Activated naive CD8-positive, alpha-beta T cell treated with anti-CD3 and anti-CD28 coated beads, Interleukin-2, amount 50 U/mL, for 16 hours (primary cell): ENCODE measurements around the gene CSTA.
"Not testable (repeated sequence)": the region's sequence is repeated elsewhere in the genome, so short reads cannot be mapped to it uniquely, and the experiment has no call there.

Experiments used
- DNase-seq: peaks from one replicate; pipeline ENCODE4 v3.0.0-alpha.2; 2020; ENCODE audit warnings: low read depth, low spot score

Gene CSTA

GRCh38 chr3:122322095-122323075, 2.7 kb upstream of the CSTA start:
- DNase-seq, result no peak

- DNase-seq, result no peak
Observed at GRCh38 chr3:122325769-122326168, 721 bp downstream of the CSTA start.

- no peak for DNase-seq
Observed at GRCh38 chr3:122331886-122332285, 6.8 kb downstream of the CSTA start.

GRCh38 chr3:122332551-122332950, 7.5 kb downstream of the CSTA start:
- DNase-seq, result no peak

GRCh38 chr3:122342803-122343202, 17.8 kb downstream of the CSTA start:
- no peak for DNase-seq

GRCh38 chr3:122343654-122344053, 18.6 kb downstream of the CSTA start:
- DNase-seq, result no peak

- DNase-seq, result no peak
Observed at GRCh38 chr3:122349171-122349570, 24.1 kb downstream of the CSTA start.

- no peak for DNase-seq
Observed at GRCh38 chr3:122350814-122351418, 25.9 kb downstream of the CSTA start.

- DNase-seq, result no peak
Observed at GRCh38 chr3:122351612-122352011, 26.6 kb downstream of the CSTA start.

GRCh38 chr3:122353215-122353614, 28.2 kb downstream of the CSTA start:
- DNase-seq, result no peak

- DNase-seq, result no peak
Observed at GRCh38 chr3:122353893-122354401, 28.9 kb downstream of the CSTA start.

GRCh38 chr3:122355612-122356011, 30.6 kb downstream of the CSTA start:
- DNase-seq, result no peak

- DNase-seq, result no peak
Observed at GRCh38 chr3:122356402-122356801, 31.4 kb downstream of the CSTA start.

- DNase-seq, result no peak
Observed at GRCh38 chr3:122357828-122358702, 33.0 kb downstream of the CSTA start.

- no peak for DNase-seq
Observed at GRCh38 chr3:122358703-122359032, 33.6 kb downstream of the CSTA start.

- DNase-seq, result no peak
Observed at GRCh38 chr3:122362026-122362425, 37.0 kb downstream of the CSTA start.

- DNase-seq, result no peak
Observed at GRCh38 chr3:122364490-122364889, 39.4 kb downstream of the CSTA start.

GRCh38 chr3:122365073-122365472, 40.0 kb downstream of the CSTA start:
- no peak for DNase-seq

GRCh38 chr3:122365582-122366378, 40.7 kb downstream of the CSTA start:
- not testable (repeated sequence) for DNase-seq

GRCh38 chr3:122366379-122366749, 41.3 kb downstream of the CSTA start:
- DNase-seq, result no peak

GRCh38 chr3:122374034-122374433, 49.0 kb downstream of the CSTA start:
- DNase-seq, result no peak
